HepG2 (cell line): ENCODE results near the gene NEAT1. TPM values are rescaled to one million over a fixed set of nuclear protein-coding genes. Genes with fewer than 3 reads are reported as not detected.

Source experiments
- ATF7 ChIP-seq, 2 experiments: fragments of 450-650 bp in 1 of 2; sonication (generic) in 1 of 2; formaldehyde crosslinking in 1 of 2; IDR thresholded peaks; 2 replicates each; pipeline versions ENCODE4 v1.4.0 to v1.6.1; 2016 to 2020; ENCODE audit warnings: antibody characterized with exemption in 1 of 2, mild to moderate bottlenecking in 1 of 2, missing genetic modification reagents in 1 of 2
- ATF7-NPFF ChIP-seq: sonication (generic); formaldehyde crosslinking; IDR thresholded peaks from 2 replicates; pipeline ENCODE4 v1.8.1; 2023; ENCODE audit warnings: mild to moderate bottlenecking, low read depth, missing genetic modification reagents, moderate library complexity
- BRD4 ChIP-seq: sonication (generic); formaldehyde crosslinking; IDR thresholded peaks from 2 replicates; pipeline ENCODE4 v1.4.0; 2020; ENCODE audit warnings: missing genetic modification reagents
- CREBL2 ChIP-seq: sonication (generic); formaldehyde crosslinking; IDR thresholded peaks from 2 replicates; pipeline ENCODE4 v1.8.1; 2023; ENCODE audit warnings: missing genetic modification reagents, mild to moderate bottlenecking, borderline replicate concordance
- FOXO4 ChIP-seq: sonication (generic); formaldehyde crosslinking; conservative IDR thresholded peaks from 2 replicates; pipeline ENCODE4 v1.8.1; 2023; ENCODE audit warnings: missing genetic modification reagents
- HIVEP1 ChIP-seq: sonication (generic); formaldehyde crosslinking; IDR thresholded peaks from 2 replicates; pipeline ENCODE4 v1.4.0; 2020; ENCODE audit warnings: mild to moderate bottlenecking, missing genetic modification reagents
- ISL2 ChIP-seq: sonication (generic); formaldehyde crosslinking; IDR thresholded peaks from 2 replicates; pipeline ENCODE4 v1.5.0; 2020; ENCODE audit warnings: missing genetic modification reagents
- KLF15 ChIP-seq: sonication (generic); formaldehyde crosslinking; IDR thresholded peaks from 2 replicates; pipeline ENCODE4 v1.8.1; 2023; ENCODE audit warnings: borderline replicate concordance, mild to moderate bottlenecking, inconsistent platforms, missing genetic modification reagents, mixed read lengths
- MAF1 ChIP-seq: sonication (generic); formaldehyde crosslinking; IDR thresholded peaks from 2 replicates; pipeline ENCODE4 v1.5.0; 2020; ENCODE audit warnings: missing genetic modification reagents, borderline replicate concordance
- NR3C1 ChIP-seq: sonication (generic); formaldehyde crosslinking; IDR thresholded peaks from 2 replicates; pipeline ENCODE4 v1.4.0; 2020; ENCODE audit warnings: missing genetic modification reagents
- PHF21A ChIP-seq: sonication (generic); formaldehyde crosslinking; IDR thresholded peaks from 2 replicates; pipeline ENCODE4 v1.5.0; 2020; ENCODE audit warnings: mild to moderate bottlenecking, missing genetic modification reagents
- SOX13 ChIP-seq, 3 experiments: fragments of 450-650 bp in 1 of 3; sonication (generic) in 1 of 3; formaldehyde crosslinking in 1 of 3; IDR thresholded peaks in 2 of 3; conservative IDR thresholded peaks in 1 of 3; 2 replicates each; pipeline versions ENCODE4 v1.5.0 to v1.6.1; 2016 to 2020; ENCODE audit warnings: antibody characterized with exemption in 1 of 3, mild to moderate bottlenecking in 1 of 3, missing compliant biosample characterization in 1 of 3, missing genetic modification reagents in 1 of 3, moderate library complexity in 1 of 3
- SP140L ChIP-seq: sonication (generic); formaldehyde crosslinking; IDR thresholded peaks from 2 replicates; pipeline ENCODE4 v1.4.0; 2020; ENCODE audit warnings: missing genetic modification reagents, borderline replicate concordance
- SRY ChIP-seq: sonication (generic); formaldehyde crosslinking; IDR thresholded peaks from 2 replicates; pipeline ENCODE4 v1.8.0; 2022; ENCODE audit warnings: mild to moderate bottlenecking, missing genetic modification reagents
- TFDP2 ChIP-seq: sonication (generic); formaldehyde crosslinking; IDR thresholded peaks from 2 replicates; pipeline ENCODE4 v1.4.0; 2020; ENCODE audit warnings: missing genetic modification reagents
- ZBTB39 ChIP-seq: sonication (generic); formaldehyde crosslinking; IDR thresholded peaks from 2 replicates; pipeline ENCODE4 v1.5.0; 2020; ENCODE audit warnings: missing genetic modification reagents
- ZNF451 ChIP-seq: sonication (generic); formaldehyde crosslinking; IDR thresholded peaks from 2 replicates; pipeline ENCODE4 v1.5.0; 2020; ENCODE audit warnings: mild to moderate bottlenecking, missing genetic modification reagents
- ZNF510 ChIP-seq: sonication (generic); formaldehyde crosslinking; IDR thresholded peaks from 2 replicates; pipeline ENCODE4 v1.4.0; 2020; ENCODE audit warnings: low read depth, mild to moderate bottlenecking, missing genetic modification reagents
- ZNF530 ChIP-seq: sonication (generic); formaldehyde crosslinking; IDR thresholded peaks from 2 replicates; pipeline ENCODE4 v1.5.0; 2020; ENCODE audit warnings: low read depth, mild to moderate bottlenecking, missing genetic modification reagents
- ZNF563 ChIP-seq: sonication (generic); formaldehyde crosslinking; IDR thresholded peaks from 2 replicates; pipeline ENCODE4 v1.8.0; 2022; ENCODE audit warnings: mild to moderate bottlenecking, moderate library complexity, missing genetic modification reagents
- ZNF710 ChIP-seq: sonication (generic); formaldehyde crosslinking; IDR thresholded peaks from 2 replicates; pipeline ENCODE4 v1.5.0; 2020; ENCODE audit warnings: mild to moderate bottlenecking, missing genetic modification reagents, borderline replicate concordance
- ZNF775 ChIP-seq: sonication (generic); formaldehyde crosslinking; IDR thresholded peaks from 2 replicates; pipeline ENCODE4 v1.4.0; 2020; ENCODE audit warnings: missing genetic modification reagents, mild to moderate bottlenecking, moderate library complexity, borderline replicate concordance
- polyA plus RNA-seq, 8 experiments: library from polyadenylated mRNA; depleted of rRNA in 3 of 8; stranded (reverse) in 7 of 8; unstranded in 1 of 8; fragments of >200 nt; fragmentation: Illumina TruSeq in 4 of 8; extraction: Trizol in 4 of 8; gene quantifications; 2 replicates each; pipeline versions ENCODE4 v1.2.1 to v1.2.3, GENCODE V29; 2011 to 2016; ENCODE audit warnings: low read depth in 4 of 8, missing spikeins in 1 of 8, mixed read lengths in 1 of 8; ENCODE audit not compliant: insufficient read depth in 1 of 8
- total RNA-seq, 5 experiments: library from RNA; depleted of rRNA; stranded (reverse); fragments of >200 nt; fragmentation: Illumina TruSeq; extraction: Trizol; gene quantifications; 2 replicates each; pipeline ENCODE4 v1.2.3, GENCODE V29; 2016; ENCODE audit warnings: low read depth in 1 of 5

NEAT1 gene
- total and polyA plus RNA-seq, 2 of the 13 experiments (the other 11 are each of a cell fraction or from before 2014, with no cell fraction given) = 20.5 to 41.2 TPM

- no peak for TF ChIP-seq MAF1 (CRISPR knock-in tag)
- no peak for TF ChIP-seq ZNF530 (CRISPR knock-in tag)
- no peak for TF ChIP-seq ZNF710 (CRISPR knock-in tag)
- TF ChIP-seq SRY (CRISPR knock-in tag) = 0 out of 2 replicates have a peak, but pooled peaks have one; percentile 26
- no peak for TF ChIP-seq ZNF775 (CRISPR knock-in tag)
- TF ChIP-seq KLF15 (CRISPR knock-in tag) = no peak
- TF ChIP-seq PHF21A (CRISPR knock-in tag) = no peak
- TF ChIP-seq SOX13 (IDR thresholded peaks at IDR 0.05) = no peak
- 0 out of 4 replicates have a peak, but pooled peaks of 1 of the 2 experiments have one; percentile 5 for TF ChIP-seq SOX13 (CRISPR knock-in tag; conservative IDR thresholded peaks at IDR 0.05 in 1 of 2, IDR thresholded peaks at IDR 0.05 in 1 of 2)
- no peak for TF ChIP-seq ZNF563 (CRISPR knock-in tag)
- no peak for TF ChIP-seq ATF7-NPFF (CRISPR knock-in tag)
- no peak for TF ChIP-seq TFDP2 (CRISPR knock-in tag)
- no peak for TF ChIP-seq BRD4
- TF ChIP-seq ISL2 = no peak
- no peak for TF ChIP-seq NR3C1 (CRISPR knock-in tag)
- 0 out of 2 replicates have a peak, but pooled peaks have one; percentile 75 for TF ChIP-seq FOXO4 (CRISPR knock-in tag)
- no peak for TF ChIP-seq ZNF510
- no peak for TF ChIP-seq ZNF451 (CRISPR knock-in tag)
- no peak for TF ChIP-seq ATF7 (IDR thresholded peaks at IDR 0.05)
- TF ChIP-seq ATF7 (CRISPR knock-in tag; IDR thresholded peaks at IDR 0.05) = no peak
- TF ChIP-seq CREBL2 (CRISPR knock-in tag) = no peak
- TF ChIP-seq ZBTB39 (CRISPR knock-in tag) = no peak
- TF ChIP-seq HIVEP1 = no peak
- no peak for TF ChIP-seq SP140L
Measured at GRCh38 chr11:65423516-65424204, 1.1 kb downstream of the NEAT1 start (continued).
